ENCODE results near the gene PBX1. TPM values are rescaled to one million over a fixed set of nuclear protein-coding genes. Genes with fewer than 3 reads are reported as not detected.

The PBX1 gene
- polyA plus RNA-seq, 1 donor (not counting 4 experiments of a cell fraction or from before 2014, with no cell fraction given) = 2.2 TPM

- no peaks in the 10 kb centered on the region for H3K27me3 ChIP-seq (ENCODE audit: control insufficient read depth, extremely low read depth, insufficient read depth, low read length)
- no peak overlapping the region for H2AFZ ChIP-seq (ENCODE audit: control insufficient read depth, low read length)
- no peaks in the 10 kb centered on the region for H3K9me1 ChIP-seq (ENCODE audit: control insufficient read depth, extremely low read depth, insufficient read depth, low read length)
- dilution Hi-C loops (cut with MboI; ENCODE audit: extremely low pct_ligation_motif_present, low sequenced_read_pairs) = no loop called here
- no peak overlapping the region for H3K27ac ChIP-seq (ENCODE audit: control insufficient read depth, insufficient read depth, low read length)
- H3K9ac ChIP-seq (ENCODE audit: control insufficient read depth, extremely low read depth, insufficient read depth, low read length) = no peak overlapping the region
- FAIRE-seq = no peak
- H3K36me3 ChIP-seq (ENCODE audit: control insufficient read depth in 2 of 2, extremely low read depth in 1 of 2, insufficient read depth in 2 of 2, low read length in 2 of 2) = no peaks in the 10 kb centered on the region
- peaks cover 7% of the 10 kb centered on the region for H3K4me1 ChIP-seq (ENCODE audit: control insufficient read depth, extremely low read depth, insufficient read depth, low read length)
- H4K20me1 ChIP-seq (ENCODE audit: control insufficient read depth, extremely low read depth, insufficient read depth, low read length) = no peaks in the 10 kb centered on the region
- H3K4me2 ChIP-seq (ENCODE audit: control insufficient read depth, extremely low read depth, insufficient read depth, low read depth, low read length) = no peak overlapping the region
- no peak for TF ChIP-seq CTCF (optimal IDR thresholded peaks at IDR 0.05 in 1 of 3, IDR thresholded peaks at IDR 0.05 in 1 of 3, conservative IDR thresholded peaks at IDR 0.05 in 1 of 3; ENCODE audit: extremely low read depth in 1 of 3, insufficient read depth in 2 of 3, low read length in 3 of 3)
- TF ChIP-seq EZH2 (IDR thresholded peaks at IDR 0.05; ENCODE audit: low read length) = no peak
- DNase-seq (ENCODE audit: low read depth, low spot score) = no peak
- H3K79me2 ChIP-seq (ENCODE audit: control insufficient read depth, insufficient read depth, low read length) = no peaks in the 10 kb centered on the region
- no peak overlapping the region for H3K4me3 ChIP-seq (ENCODE audit: control insufficient read depth in 2 of 3, extremely low read depth in 1 of 3, insufficient read depth in 2 of 3, low read depth in 1 of 3, low read length in 3 of 3)
- no peaks in the 10 kb centered on the region for H3K9me3 ChIP-seq (ENCODE audit: control insufficient read depth, low read depth, low read length)
Observed at GRCh38 chr1:164654200-164654599, 95.2 kb downstream of the PBX1 start.

GRCh38 chr1:164658864-164659263 lies 99.9 kb downstream of the PBX1 start:
- no peak for DNase-seq (ENCODE audit: low read depth, low spot score)
- dilution Hi-C loops (cut with MboI; ENCODE audit: extremely low pct_ligation_motif_present, low sequenced_read_pairs) = no loop called here
- Histone ChIP-seq H3K4me3 (ENCODE audit: control insufficient read depth in 2 of 3, extremely low read depth in 1 of 3, insufficient read depth in 2 of 3, low read depth in 1 of 3, low read length in 3 of 3) (no peak overlapping the region), H3K79me2 (ENCODE audit: control insufficient read depth, insufficient read depth, low read length) (no peaks in the 10 kb centered on the region), H3K36me3 (ENCODE audit: control insufficient read depth in 2 of 2, extremely low read depth in 1 of 2, insufficient read depth in 2 of 2, low read length in 2 of 2) (no peaks in the 10 kb centered on the region), H3K9me3 (ENCODE audit: control insufficient read depth, low read depth, low read length) (no peaks in the 10 kb centered on the region), H3K9ac (ENCODE audit: control insufficient read depth, extremely low read depth, insufficient read depth, low read length) (no peak overlapping the region), H4K20me1 (ENCODE audit: control insufficient read depth, extremely low read depth, insufficient read depth, low read length) (no peaks in the 10 kb centered on the region), H2AFZ (ENCODE audit: control insufficient read depth, low read length) (no peak overlapping the region), H3K27me3 (ENCODE audit: control insufficient read depth, extremely low read depth, insufficient read depth, low read length) (no peaks in the 10 kb centered on the region), H3K4me1 (ENCODE audit: control insufficient read depth, extremely low read depth, insufficient read depth, low read length) (peaks cover 22% of the 10 kb centered on the region), H3K9me1 (ENCODE audit: control insufficient read depth, extremely low read depth, insufficient read depth, low read length) (no peaks in the 10 kb centered on the region), H3K27ac (ENCODE audit: control insufficient read depth, insufficient read depth, low read length) (no peak overlapping the region), H3K4me2 (ENCODE audit: control insufficient read depth, extremely low read depth, insufficient read depth, low read depth, low read length) (no peak overlapping the region)
- TF ChIP-seq CTCF (optimal IDR thresholded peaks at IDR 0.05 in 1 of 3, IDR thresholded peaks at IDR 0.05 in 1 of 3, conservative IDR thresholded peaks at IDR 0.05 in 1 of 3; ENCODE audit: extremely low read depth in 1 of 3, insufficient read depth in 2 of 3, low read length in 3 of 3) (no peak), EZH2 (IDR thresholded peaks at IDR 0.05; ENCODE audit: low read length) (no peak)
- FAIRE-seq = no peak
